ENCODE results near the gene SND1.
"Not testable (repeated sequence)": the region's sequence is repeated elsewhere in the genome, so short reads cannot be mapped to it uniquely, and the experiment has no call there.

The SND1 gene

GRCh38 chr7:128108641-128109423 lies 456.8 kb downstream of the SND1 start:
- peak; percentile 32 for DNase-seq

- not testable (repeated sequence) for DNase-seq
Measured at GRCh38 chr7:128109424-128109969, 457.5 kb downstream of the SND1 start.

GRCh38 chr7:128110641-128111364 lies 458.8 kb downstream of the SND1 start:
- DNase-seq = peak; percentile 20

GRCh38 chr7:128112018-128112780 lies 460.2 kb downstream of the SND1 start:
- peak; percentile 15 for DNase-seq

GRCh38 chr7:128112781-128113221 lies 460.8 kb downstream of the SND1 start:
- no peak for DNase-seq

- no peak for DNase-seq
Measured at GRCh38 chr7:128113839-128114238, 461.8 kb downstream of the SND1 start.

GRCh38 chr7:128114806-128115205 lies 462.8 kb downstream of the SND1 start:
- no peak for DNase-seq

GRCh38 chr7:128115336-128115820 lies 463.4 kb downstream of the SND1 start:
- DNase-seq = no peak

GRCh38 chr7:128115821-128116723 lies 464.1 kb downstream of the SND1 start:
- DNase-seq = no peak

- DNase-seq = no peak
Measured at GRCh38 chr7:128116740-128117139, 464.7 kb downstream of the SND1 start.

- DNase-seq = no peak
Measured at GRCh38 chr7:128117691-128118090, 465.7 kb downstream of the SND1 start.

GRCh38 chr7:128119036-128119435 lies 467.0 kb downstream of the SND1 start:
- DNase-seq = no peak

GRCh38 chr7:128120116-128120515 lies 468.1 kb downstream of the SND1 start:
- DNase-seq = no peak

GRCh38 chr7:128120976-128121490 lies 469.0 kb downstream of the SND1 start:
- DNase-seq = no peak

GRCh38 chr7:128121711-128122530 lies 469.9 kb downstream of the SND1 start:
- DNase-seq = no peak

- DNase-seq = no peak
Measured at GRCh38 chr7:128122576-128123290, 470.7 kb downstream of the SND1 start.

GRCh38 chr7:128123291-128124037 lies 471.5 kb downstream of the SND1 start:
- DNase-seq = no peak

- DNase-seq = no peak
Measured at GRCh38 chr7:128124786-128125185, 472.8 kb downstream of the SND1 start.

- DNase-seq = no peak
Measured at GRCh38 chr7:128125816-128126215, 473.8 kb downstream of the SND1 start.

All from CD4-positive, alpha-beta T cell treated with Interleukin-17A for 4 hours (primary cell).